GM12865 (cell line): ENCODE results near the gene BCDIN3D.

Experiments
- DNase-seq: peaks from one replicate; pipeline ENCODE4 v3.0.0; 2010; ENCODE audit warnings: low read depth
- H3K4me3 ChIP-seq: 2 replicates; pipeline ENCODE4 v1.5.1; 2011; ENCODE audit warnings: mild to moderate bottlenecking, low read depth, low read length, control low read depth
- CTCF ChIP-seq: IDR thresholded peaks from 2 replicates; pipeline ENCODE4 v1.5.1; 2011; ENCODE audit warnings: low read length, control low read depth, low read depth, inconsistent platforms; ENCODE audit not compliant: insufficient read depth; ENCODE audit errors: missing control alignments

BCDIN3D gene

DNA sequence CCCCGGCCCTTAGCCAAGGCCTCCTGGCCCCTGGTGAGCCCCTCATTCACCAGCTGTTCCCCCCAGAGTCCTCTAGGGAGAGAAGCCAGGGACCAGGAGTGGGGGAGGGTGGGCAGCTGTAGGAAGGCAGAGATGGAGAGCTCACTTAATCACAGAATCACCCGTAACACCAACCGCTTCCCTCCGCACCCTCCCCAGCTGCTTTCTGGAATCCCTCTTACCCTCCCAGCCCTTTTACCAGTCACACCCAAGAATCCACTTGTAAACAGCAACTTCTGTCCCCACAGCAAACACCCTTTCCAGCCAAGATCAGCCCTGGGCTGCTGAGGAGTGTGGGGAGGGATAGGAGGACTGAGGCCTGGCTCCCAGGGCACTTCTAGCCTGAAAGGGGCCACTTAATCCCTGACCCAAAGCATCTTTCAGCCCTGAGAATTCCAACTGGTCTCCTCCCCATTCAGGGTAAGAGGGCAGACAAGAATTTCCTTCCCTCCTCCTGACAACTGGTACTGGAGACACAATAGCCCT lies 33.5 kb downstream of the BCDIN3D start:
- no peak for DNase-seq
- no peak overlapping the region for H3K4me3 ChIP-seq

DNA sequence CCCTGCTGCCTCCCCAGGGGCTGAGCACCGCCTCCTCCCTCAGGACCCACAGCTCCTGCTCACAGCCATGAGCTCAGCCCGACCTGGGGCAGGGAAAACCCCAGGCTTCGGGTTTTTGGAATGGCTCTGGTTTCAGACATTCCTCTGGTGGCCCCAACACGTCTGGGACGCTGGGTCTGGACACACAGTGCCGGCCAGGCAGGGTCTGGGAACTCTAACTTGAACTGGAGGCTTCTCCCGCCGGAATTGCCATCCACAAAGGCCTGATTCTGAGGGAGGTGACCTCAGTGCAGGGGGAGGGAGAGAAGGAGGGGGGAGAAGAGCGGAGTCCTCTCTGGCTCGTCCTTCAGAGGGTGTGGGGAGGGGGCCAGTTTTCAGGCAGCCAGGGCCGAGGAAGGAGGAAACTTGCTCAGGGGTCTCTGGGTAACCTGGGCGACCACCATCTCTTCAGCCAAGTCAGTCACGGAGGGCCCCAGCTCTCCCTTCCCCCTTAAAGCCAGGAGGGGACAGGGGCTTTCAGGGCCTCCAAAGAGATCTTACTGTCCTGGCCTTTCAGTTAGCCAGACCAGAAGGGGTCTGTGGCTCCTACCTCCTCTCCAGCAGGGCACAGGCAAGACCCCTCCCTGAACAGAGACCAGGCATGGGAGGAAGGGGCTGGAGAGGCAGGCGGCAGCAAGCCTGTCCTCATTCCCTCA lies 34.1 kb downstream of the BCDIN3D start:
- no peak overlapping the region for H3K4me3 ChIP-seq
- TF ChIP-seq CTCF = no peak
- DNase-seq = no peak

More for the DNA sequence above, 33.5 kb downstream of the BCDIN3D start:
- no peak for TF ChIP-seq CTCF

GRCh38 chr12:49807991-49808580 lies 34.8 kb downstream of the BCDIN3D start:
- no peak for TF ChIP-seq CTCF
- no peak overlapping the region for H3K4me3 ChIP-seq
- no peak for DNase-seq

- DNase-seq = no peak
- TF ChIP-seq CTCF = no peak
- H3K4me3 ChIP-seq = no peak overlapping the region
These were observed 36.0 kb downstream of the BCDIN3D start for GRCh38 chr12:49806877-49807276.

DNA sequence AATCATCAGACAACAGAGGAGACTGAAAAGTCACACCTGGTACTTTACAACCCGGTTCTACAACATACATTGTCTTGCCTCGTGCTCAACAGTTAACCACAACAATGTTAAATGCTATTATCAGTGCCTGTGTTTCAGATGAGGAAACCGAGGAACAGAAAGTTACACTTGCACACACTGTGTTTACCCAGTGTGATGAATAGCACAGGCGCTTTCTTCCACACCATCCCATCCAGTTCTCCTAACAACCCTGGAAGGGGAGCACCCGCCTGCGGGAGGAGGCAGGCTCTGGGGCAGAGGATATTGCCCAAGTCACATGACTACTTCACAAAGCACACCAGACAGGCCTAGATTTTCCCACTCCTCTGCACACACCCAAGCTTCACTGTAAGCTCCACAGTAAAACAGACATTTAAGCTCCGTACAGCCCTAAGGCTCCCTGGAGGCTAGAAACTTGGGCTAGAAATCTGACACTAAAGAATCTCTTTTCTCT lies 36.5 kb downstream of the BCDIN3D start:
- TF ChIP-seq CTCF = no peak
- DNase-seq = no peak
- no peak overlapping the region for H3K4me3 ChIP-seq

GRCh38 chr12:49805409-49805808 lies 37.5 kb downstream of the BCDIN3D start:
- H3K4me3 ChIP-seq = no peak overlapping the region
- DNase-seq = no peak
- no peak for TF ChIP-seq CTCF

- no peak overlapping the region for H3K4me3 ChIP-seq
- TF ChIP-seq CTCF = no peak
- no peak for DNase-seq
These were observed 38.1 kb downstream of the BCDIN3D start for GRCh38 chr12:49804821-49805220.
